CD4-positive, alpha-beta T cell treated with Interleukin-17A for 4 hours (primary cell): ENCODE results near the gene MAMDC2.

ENCODE experiments used
- DNase-seq: peaks from one replicate; pipeline ENCODE4 v3.0.0-alpha.2; 2020; ENCODE audit warnings: mixed read lengths

Gene MAMDC2

DNA sequence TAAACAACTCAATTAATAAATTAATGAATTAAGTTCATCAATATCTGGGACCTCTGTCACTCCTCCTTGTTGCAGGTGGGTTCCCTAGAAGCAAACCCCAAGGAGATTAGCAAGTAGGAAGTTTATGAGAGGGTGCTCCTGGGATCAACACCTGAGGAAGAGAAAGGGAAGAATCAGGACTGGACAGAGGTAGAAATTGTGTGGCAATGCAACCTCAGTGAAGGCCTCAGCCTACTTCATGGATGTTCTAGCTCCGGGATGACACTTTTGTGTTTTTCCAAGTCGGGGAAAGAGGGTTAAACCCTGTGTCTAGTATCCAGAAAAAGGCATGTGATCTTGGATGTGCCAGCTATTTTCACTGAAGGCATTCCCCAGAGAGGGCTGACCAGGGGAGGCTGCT lies 23.2 kb downstream of the MAMDC2 start:
- no peak for DNase-seq

DNA sequence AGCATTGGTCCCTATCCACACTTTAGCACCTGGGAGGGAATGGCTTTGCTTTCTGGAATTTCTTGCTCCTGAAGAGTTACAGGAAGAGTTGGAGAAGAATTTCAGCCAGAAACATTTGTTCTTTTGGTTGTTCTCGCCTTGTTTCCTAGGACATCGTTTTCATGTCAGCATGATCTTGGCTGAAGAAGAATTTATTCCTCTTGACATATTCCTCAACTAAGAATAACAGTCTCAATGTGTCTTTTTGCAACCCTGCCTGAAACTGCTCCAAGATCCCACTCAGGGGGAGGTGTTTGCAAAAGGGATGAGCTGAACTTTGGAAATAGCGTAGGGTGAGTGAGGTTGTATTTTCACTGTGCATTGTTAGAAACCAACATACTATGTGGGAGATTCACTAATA lies 26.1 kb downstream of the MAMDC2 start:
- no peak for DNase-seq

DNA sequence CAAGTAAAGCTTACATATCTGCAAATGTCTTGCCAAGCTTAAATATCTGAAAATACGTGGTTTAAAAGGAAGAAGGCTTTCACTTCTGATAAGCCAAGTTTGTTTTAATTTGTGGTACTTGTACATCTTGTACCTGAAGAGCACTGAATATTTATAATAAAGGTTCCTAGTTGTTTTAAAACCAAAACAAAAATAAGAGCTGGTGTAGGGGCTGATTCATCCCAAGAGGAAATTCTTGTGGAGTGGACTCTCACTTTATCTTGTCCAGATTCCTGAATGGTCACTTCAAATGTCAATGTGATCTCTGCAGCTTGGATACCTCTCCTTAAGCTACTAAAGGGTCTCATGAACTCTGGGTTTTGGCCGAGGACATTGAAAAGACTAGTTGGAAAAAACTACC lies 29.5 kb downstream of the MAMDC2 start:
- no peak for DNase-seq

DNA sequence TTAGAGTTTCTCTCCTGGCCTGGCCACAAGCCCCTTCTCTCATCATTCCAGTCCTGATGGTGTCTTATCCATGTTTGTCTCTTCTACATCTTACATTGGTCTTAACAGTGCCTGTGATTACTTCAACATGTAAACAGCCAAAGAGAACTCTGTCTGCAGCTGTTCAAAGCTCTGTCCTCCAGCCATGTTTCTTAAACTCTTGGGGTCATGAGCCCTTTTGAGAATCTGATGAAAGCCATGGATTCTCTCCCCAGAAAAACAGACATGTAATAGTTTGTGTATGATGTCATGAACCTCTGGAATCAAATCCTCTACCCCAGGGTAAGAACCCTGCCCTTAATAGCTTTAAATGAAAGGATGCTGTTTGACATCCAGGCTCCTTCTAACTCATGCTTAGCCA lies 30.1 kb downstream of the MAMDC2 start:
- no peak for DNase-seq

DNA sequence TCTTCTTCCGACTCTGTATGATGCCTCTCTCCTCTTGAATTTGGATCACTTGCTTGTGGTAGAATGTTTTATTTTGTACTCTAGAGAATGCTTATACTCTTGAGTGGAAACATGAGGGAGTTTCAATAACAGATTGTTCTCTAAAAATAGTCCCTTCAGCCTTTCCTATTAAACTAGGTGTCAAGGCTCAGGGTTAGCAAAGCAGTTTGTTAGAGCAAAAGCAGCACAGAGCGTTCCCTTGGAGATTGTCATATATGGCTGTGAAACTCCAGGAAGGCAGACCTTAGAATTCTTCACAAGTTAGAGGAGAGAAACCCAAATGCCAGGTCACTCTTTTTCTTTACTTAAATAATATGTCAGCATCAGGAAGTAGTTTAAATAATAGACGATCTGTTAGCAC lies 33.0 kb downstream of the MAMDC2 start:
- DNase-seq: no peak

DNA sequence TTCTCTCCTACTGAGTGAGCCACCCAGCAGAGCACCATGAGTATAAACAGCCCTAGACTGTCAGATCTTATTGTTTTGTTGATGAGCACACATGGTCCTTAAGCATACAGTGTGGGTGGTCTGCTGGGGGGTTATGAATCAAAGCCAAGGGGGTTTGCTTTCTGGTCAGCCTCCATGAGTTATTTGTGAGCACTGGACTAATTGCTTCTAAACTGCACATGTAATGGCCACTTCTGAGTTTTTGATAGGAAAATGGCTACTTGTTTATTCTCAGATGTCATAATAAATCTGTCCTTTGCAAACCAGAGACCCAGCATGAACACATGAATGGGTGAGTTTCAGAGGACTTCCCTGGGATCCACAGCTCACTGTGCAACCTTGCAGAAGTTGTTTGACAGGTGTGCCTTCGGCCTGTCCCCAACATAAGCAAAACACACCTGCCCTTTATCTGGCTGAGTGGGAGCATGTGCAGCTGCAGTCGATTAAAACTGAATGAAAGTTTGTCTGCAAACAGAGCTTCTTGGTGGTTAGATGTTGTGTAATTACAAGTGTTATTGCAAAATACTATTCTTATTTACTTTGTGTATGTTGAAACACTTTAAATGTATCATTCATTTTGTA lies 35.9 kb downstream of the MAMDC2 start:
- DNase-seq: no peak

DNA sequence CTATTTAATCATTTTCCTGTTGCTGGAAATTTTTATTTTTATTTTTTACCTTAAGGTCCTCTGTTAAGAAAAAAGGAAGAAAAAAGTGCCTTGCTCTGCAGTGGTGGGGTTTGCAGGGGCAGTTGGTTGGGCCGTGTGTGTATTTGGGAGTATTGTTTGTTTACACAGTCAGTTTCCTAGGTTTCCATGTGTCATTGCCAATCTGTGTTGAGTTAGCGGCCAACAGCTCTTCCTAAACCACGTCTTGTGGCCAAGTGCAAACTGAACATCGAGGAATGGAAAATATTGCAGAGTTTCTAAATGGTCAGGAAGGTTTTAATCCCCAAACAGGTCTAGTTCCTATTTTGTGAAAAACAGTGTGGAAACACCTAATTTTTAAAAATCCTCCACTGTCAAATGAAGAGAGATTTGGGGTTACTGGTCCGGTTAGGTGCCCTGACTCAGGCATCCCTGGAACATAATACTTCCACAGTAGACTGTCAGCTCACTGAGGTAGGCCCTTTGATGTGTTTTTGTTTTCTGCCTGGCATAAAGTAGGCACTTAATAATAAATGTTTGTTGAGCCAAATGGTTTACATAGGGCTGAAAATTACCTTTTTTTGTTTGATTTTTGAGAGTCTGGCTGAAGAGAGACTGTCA lies 37.0 kb downstream of the MAMDC2 start:
- no peak for DNase-seq

DNA sequence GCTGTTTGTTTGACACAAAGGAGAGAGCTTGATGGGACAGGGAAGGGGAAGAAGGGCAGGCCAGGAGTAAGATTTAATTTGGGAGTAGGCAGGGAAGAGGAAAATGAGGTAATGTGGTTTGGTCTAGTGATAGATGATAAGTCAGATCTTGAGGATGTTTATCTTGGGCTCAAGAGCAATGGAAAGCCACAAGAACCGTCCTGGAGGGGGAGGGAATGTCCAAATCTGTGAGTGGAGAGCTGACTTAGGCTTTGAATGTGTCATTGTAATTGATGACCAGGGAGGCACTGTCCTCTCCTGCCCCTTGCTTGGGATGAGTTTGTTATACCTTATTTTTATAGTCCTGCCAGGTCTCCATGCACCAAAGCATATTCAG lies 37.5 kb downstream of the MAMDC2 start:
- no peak for DNase-seq

DNA sequence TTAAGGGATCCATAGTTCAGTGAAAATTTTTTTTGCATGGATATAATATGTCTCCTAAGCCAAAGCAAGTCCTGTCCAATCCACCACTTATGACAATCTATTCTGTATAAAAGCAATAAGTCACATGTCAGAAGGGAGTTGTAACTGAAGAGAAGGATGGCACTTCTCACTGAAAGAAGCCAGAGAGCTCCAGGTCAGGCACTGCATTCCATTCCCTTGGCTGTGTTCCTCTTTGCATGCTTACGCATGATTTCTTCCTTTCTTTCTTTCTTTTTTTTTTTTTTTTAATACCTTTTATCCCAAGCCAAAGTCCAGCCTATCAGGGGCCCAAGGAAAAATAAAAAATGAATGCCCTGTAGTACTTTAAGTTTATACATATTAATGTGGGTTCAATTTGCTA lies 39.8 kb downstream of the MAMDC2 start:
- no peak for DNase-seq

DNA sequence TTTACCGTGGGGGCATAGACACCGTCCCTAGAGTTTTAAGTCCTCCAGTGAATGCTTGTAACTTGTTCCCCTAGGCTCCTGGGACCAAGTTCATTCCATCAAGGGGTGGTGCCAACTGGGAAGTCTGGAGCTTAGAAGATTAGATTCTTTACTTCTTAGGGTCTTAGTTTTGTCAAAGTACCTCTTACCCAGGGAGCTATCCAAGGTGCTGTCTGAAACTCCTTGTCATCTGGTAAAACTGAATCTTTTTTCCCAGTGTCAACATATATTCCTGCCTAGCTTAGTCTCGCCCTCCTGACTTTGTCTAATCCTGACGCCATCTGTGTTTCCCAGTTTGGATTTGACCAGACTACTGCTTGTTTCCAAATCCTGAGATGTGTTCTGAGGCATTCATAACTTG lies 41.6 kb downstream of the MAMDC2 start:
- DNase-seq: no peak

DNA sequence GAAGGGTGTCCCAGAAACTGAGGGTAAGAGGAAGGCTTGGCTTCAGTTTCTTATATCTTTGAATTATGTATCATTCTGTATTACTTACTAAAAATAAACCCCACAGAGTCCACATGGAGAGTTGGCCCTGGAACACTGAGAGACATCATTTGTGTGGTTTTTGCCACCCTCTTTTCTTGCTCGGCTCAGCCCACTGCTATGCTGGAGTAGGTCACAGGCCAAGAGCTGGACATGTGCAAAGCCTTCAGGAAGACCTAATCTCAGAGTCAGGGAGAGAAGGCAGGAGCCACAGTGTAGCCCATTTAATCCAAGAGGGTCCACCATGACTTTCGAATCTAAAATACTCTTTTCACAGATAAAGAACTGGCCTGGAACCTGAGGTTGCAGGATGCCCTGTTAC lies 47.5 kb downstream of the MAMDC2 start:
- DNase-seq: no peak

DNA sequence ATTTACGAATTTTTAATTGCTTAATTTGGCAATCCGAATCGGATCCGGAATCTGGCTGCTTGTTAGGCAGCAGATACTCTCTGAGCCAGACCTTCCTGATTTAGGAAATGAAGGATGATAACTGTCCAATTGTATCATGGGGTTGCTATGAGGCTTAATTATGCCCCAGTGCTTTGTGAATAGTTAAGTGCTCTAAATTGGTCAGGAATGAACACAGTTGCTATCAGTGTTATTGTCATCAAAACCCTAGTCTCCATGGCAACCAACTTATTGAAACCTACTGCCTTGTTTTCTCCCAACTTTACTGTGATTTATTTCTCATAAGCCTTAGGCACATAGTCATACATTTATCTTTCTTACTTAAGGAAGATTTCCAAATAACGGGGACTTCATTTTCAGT lies 47.9 kb downstream of the MAMDC2 start:
- no peak for DNase-seq

DNA sequence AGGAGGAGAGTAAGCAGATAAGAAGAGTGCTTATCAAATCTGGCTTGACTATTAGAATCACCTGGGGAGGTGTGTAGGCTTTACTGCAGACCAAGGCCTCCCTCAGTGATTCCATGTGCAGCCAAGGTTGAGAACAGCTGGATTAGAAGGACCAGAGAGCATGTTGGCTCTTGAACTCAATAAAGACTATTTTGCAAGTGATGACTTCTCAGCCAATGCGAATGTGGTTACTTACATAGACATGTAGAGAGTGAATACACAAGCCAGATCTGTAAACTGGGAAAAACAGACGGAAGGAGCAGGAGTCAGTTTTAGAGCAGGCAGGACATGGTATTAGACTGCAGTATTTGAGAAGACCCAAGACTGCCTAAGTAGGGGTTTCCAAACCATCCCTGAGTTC lies 48.5 kb downstream of the MAMDC2 start:
- DNase-seq: no peak

DNA sequence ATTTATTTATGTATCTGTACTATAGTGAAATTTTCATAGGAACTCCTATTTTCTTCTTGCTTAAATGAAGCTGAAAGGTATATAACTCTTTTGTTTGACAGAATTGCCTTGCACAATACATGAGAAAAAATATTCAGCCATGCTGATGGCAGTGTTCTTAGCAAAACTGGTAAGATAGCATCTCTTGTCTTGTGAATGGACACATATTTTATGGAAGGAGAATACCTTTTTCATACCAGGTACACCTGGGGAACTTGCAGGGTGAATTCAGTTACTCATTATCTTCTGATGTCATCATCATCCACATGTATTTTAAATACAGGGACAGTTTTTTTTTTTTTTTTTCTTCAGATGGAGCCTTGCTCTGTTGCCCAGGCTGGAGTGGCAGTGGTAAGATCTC lies 49.4 kb downstream of the MAMDC2 start:
- no peak for DNase-seq

DNA sequence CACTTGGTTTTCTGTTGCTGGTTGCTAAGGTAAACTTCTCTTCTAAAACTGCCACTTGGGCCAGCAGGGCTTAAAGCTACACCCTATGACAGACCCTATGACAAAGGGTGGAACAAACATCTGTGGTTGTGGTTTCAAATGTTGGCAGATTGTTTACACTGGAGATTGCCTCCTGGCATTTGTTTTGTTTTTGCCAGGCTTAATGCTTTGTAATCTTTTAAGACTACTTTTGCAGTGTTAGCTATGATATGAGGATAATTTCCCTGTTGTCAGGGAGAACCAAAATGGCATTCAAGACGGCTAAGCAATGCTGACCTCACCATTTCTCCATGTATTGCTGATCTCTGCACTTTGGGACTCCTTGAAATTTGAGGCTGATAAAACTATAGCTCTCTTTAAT lies 50.3 kb downstream of the MAMDC2 start:
- DNase-seq: no peak

DNA sequence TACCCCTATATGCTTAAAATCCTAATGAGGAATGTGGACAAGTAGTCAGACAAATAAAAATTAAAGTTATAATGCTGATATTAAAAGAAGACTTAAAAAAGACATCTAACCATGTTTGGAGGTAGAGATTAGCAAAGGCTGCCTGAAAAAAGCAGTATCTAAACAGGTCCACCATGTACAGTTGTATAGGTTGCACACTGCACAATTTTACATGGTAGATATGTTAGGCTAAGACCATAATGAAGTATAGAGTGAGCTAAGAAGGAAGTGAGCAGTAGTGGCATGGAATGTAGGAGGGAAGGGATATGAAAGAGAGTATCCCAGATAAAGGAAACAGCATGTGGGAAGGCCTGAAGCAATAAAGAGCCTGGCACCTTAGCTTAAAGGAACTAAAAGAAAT lies 51.1 kb downstream of the MAMDC2 start:
- no peak for DNase-seq

DNA sequence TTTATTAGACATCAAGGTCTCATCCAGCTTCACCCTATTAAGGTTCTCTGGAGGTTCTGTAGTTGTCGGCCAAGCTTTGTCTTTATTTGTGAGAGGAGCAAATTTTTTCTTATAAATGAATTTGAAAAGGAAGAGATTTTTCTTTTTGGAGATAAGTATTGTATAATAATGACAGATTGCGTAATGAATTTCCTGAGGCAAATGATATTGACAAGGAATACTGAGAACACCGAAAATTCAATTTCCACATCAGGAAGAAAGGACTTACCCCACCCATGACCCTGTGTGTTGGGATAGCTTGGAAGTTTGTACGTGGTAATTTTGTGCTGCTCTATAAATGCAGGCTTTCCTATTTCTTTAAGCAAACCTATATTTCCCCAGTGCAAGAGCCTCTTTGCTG lies 53.5 kb downstream of the MAMDC2 start:
- DNase-seq: no peak

DNA sequence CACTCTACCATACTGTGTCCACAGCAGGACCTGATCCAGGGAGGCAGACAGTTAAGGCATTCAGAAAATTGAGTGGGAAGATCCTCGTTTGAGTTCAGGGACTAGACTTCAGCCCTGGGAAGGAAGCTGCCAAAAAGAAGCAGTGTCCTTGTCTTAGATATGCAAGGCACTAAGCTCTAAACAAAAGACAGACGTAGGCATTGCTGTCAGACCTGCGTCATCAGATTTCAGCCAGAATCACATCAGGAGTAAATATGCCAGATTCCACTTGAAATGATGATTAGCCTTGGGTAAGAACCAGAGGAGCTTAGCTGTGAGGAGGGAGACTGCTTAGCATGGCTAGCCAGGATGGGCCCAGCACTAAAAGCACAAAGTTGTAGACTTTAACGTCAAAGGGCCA lies 56.7 kb downstream of the MAMDC2 start:
- DNase-seq: no peak

DNA sequence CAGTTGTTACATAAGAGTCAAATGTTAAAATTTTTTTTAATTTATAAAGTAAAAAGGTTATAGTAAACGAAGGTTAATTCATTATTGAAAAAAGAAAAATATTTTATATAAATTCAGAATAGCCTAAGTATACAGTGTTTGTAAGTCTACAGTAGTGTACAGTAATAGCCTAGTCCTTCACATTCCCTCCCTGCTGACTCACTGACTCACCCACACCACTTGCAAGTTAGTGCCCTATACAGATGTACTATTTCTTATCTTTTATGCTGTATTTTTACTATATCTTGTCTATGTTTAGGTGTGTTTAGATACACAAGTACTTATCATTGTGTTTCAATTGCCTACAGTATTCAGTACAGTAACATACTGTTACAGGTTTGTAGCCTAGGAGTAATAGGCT lies 57.6 kb downstream of the MAMDC2 start:
- DNase-seq: no peak

DNA sequence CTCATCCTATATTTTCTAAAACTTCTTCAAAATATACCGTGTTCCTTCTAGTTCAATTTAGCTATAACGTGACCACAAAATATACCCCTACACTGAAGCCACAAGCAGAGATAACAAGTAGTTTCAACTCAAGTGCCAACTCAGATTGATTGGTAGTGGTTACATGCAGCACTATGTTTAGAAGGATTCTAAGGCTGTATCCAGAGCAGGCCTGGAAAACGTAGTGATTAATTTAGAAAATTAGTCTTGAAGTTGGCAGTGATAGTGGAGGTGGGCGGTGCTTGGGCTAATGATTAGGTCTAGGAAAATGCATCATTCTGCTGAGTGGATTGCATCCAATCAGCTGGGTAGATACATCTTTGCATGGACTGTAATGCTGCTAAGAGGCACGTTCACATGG lies 61.5 kb downstream of the MAMDC2 start:
- DNase-seq: no peak

DNA sequence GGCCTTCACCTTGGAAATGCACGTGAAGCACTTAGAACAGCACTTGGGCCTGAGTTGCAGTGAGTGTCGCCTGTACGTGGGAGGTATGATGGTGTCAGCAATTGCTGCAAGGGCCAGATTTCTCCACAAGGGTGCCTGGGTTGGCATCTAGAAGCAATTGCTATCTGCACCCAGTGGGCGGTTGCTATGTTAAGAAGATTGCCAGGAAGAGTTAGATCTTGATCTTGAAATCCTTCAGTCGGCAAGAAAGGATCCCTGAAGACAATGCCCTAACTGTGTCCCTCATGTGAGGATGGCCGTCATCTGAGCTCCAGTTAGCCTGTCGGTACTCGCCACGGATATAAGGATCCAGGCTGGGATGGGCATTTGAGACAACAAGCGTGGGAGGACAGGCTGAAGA lies 62.9 kb downstream of the MAMDC2 start:
- DNase-seq: no peak

DNA sequence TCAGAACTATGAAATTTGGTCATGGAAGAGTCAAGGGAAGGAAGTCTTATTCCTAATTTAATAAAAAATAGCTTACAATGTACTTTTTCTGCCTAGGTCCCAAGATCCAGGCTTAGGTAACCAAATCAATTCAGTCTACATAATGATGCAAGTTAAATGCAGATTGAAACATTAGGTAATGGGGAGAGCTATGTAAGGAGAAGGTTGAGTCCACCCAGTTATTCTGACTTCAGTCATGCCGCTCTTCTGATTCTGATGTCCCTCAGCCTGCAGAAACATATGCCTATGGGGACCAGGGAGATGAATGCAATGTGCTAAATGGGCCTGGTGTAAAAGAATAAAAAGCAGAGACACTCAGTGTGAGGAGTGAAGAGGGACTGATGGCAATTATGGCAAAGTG lies 63.9 kb downstream of the MAMDC2 start:
- DNase-seq: no peak

DNA sequence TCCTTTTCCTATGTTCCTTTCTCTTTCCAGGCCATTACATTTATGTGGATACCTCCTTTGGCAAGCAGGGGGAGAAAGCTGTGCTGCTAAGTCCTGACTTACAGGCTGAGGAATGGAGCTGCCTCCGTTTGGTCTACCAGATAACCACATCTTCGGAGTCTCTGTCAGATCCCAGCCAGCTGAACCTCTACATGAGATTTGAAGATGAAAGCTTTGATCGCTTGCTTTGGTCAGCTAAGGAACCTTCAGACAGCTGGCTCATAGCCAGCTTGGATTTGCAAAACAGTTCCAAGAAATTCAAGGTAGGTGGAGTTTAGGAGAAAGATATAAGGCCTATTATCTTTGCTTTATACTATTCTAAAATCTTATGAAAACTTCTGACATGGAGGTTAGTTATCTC lies 64.5 kb downstream of the MAMDC2 start:
- DNase-seq: no peak

DNA sequence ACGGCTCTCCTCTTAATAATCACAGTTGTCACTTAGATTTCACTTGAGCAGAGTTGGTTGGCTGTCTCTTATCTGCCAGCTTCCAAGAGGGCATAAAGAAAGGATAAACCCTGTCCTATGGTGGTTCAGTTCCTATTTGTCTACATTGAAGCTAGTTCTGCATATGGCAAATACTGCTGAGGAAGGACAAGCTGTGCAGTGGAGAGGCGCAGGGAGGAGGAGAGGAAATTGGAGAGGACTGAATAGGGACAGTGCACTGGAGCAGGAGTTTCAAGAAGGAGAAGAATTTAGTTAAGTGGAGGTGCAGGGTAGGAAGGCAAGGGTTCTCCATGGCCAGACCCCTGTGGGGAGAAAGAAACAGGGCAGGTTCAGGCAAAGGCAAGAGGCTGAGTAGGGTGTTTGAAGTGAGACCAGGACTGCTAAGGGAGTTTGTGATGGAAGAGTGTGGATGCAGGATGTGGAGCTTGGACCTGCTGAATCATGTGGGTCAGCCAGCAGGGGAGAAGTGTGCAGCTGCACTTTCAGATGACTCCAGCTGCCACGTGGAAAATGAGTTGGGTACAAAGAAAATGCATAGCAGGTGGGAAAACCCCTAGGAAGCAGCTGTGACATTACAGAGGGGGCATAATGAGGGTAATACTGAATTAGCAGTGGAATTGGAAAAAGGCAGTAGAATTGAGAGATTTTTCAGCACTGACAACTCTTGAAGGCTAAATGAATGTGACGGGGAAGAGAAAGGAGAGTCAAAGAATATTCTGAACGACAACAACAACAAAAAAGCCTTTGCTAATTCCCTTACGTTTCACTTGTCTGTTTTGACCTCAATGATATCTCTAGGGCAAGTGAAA lies 66.8 kb downstream of the MAMDC2 start:
- DNase-seq: no peak
